ENCODE data around the gene MRPL36. TPM values are rescaled to one million over a fixed set of nuclear protein-coding genes. Genes with fewer than 3 reads are reported as not detected.

Gene MRPL36
- total and polyA plus RNA-seq, 2 of the 4 experiments (the other 2 are of a cell fraction), result 85.9 to 103 TPM

DNA sequence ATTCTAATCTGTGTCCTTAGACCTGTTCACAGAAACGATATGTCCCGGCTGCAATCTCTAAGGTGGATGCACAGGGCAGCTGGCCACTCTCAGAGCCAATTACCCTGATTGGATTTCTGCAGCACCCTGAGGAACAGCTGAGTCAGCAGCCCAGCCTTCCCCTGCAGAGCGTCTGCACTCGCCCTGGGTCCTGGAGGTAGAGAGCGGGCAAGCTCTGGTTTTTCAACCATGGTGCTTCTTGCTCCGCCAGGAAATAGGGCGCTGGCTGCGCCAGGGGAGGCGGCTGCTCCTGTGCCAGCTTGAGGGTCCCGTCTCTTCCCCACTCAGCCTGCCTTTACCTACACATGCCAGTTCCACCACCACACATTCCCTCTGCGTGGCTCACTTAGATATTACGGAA is 20.7 kb upstream of the MRPL36 start:
- no peak overlapping the region for H3K23ac ChIP-seq (ENCODE audit: low read depth, low read length)
- intact Hi-C loops (cut with micrococcal nuclease), result no loop called here
- TF ChIP-seq MAFK (IDR thresholded peaks at IDR 0.05; ENCODE audit: low read depth, low read length) (peak; percentile 69), BHLHE40 (IDR thresholded peaks at IDR 0.05; ENCODE audit: low read depth, low read length) (no peak), MAZ (IDR thresholded peaks at IDR 0.05; ENCODE audit: borderline replicate concordance, low read depth, low read length) (no peak)
- TF ChIP-seq, protein P1, sequence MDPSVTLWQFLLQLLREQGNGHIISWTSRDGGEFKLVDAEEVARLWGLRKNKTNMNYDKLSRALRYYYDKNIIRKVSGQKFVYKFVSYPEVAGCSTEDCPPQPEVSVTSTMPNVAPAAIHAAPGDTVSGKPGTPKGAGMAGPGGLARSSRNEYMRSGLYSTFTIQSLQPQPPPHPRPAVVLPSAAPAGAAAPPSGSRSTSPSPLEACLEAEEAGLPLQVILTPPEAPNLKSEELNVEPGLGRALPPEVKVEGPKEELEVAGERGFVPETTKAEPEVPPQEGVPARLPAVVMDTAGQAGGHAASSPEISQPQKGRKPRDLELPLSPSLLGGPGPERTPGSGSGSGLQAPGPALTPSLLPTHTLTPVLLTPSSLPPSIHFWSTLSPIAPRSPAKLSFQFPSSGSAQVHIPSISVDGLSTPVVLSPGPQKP (IDR thresholded peaks at IDR 0.05; ENCODE audit: borderline replicate concordance, low read depth, low read length), result no peak
- H4K5ac ChIP-seq (ENCODE audit: low read depth, low read length), result no peak overlapping the region
- H3K56ac ChIP-seq (ENCODE audit: extremely low read depth, insufficient read depth, low read length), result no peak overlapping the region
- H3K79me1 ChIP-seq (ENCODE audit: low read depth in 1 of 2, low read length in 2 of 2), result peaks cover 0 to 9% of the 10 kb centered on the region in 2 experiments; a peak in 2 of 4 replicates
- POLR2A ChIA-PET (ENCODE audit: unreplicated experiment), result no interaction called here
- no peak overlapping the region for H4K91ac ChIP-seq (ENCODE audit: insufficient read depth, low read depth, low read length)
- no peak overlapping the region for H3K9ac ChIP-seq (ENCODE audit: low read depth, low read length)
- no peak overlapping the region for H3K18ac ChIP-seq (ENCODE audit: low read depth, low read length)
- CTCF ChIA-PET, result interaction anchor here (0.6 kb wide), 1 partner anchor 20 kb away, joined by 3 read pairs; no protein-coding TSS in a partner anchor
- H4K20me1 ChIP-seq (ENCODE audit: insufficient read depth, low read length), result no peaks in the 10 kb centered on the region
- no peak overlapping the region for H2AFZ ChIP-seq (replicated peaks; ENCODE audit: low read length, poor library complexity)
- dilution Hi-C loops (cut with HindIII; ENCODE audit: low sequenced_read_pairs, unreplicated experiment), result no loop called here
- H3K4me3 ChIP-seq (ENCODE audit: insufficient read depth, low read depth, low read length), result no peak overlapping the region
- no peak overlapping the region for H2BK120ac ChIP-seq (ENCODE audit: low read depth, low read length)
- in situ Hi-C loops (cut with MboI; ENCODE audit: low sequenced_read_pairs), result no loop called here
- no peaks in the 10 kb centered on the region for H3K9me3 ChIP-seq (ENCODE audit: control insufficient read depth, insufficient read depth, low read length)
- ATAC-seq (ENCODE audit: low read depth) (no peak), DNase-seq (no peak)
- no peak overlapping the region for H3K14ac ChIP-seq (replicated peaks; ENCODE audit: low read depth, low read length)
- no peak overlapping the region for H4K8ac ChIP-seq (ENCODE audit: low read depth in 2 of 2, low read length in 2 of 2)
- H2AK9ac ChIP-seq (replicated peaks; ENCODE audit: low read depth, low read length, poor library complexity), result no peak overlapping the region
- H2BK5ac ChIP-seq (ENCODE audit: low read depth, low read length, poor library complexity, severe bottlenecking), result no peak overlapping the region
- no peak overlapping the region for H3K4me2 ChIP-seq (ENCODE audit: low read depth, low read length)
- no peaks in the 10 kb centered on the region for H3K27me3 ChIP-seq (ENCODE audit: control insufficient read depth, insufficient read depth, low read length)
- no peak overlapping the region for H3K27ac ChIP-seq (ENCODE audit: insufficient read depth, low read length)
- no peak overlapping the region for H2BK15ac ChIP-seq (ENCODE audit: low read depth, low read length)
- no peaks in the 10 kb centered on the region for H3K4me1 ChIP-seq (ENCODE audit: control insufficient read depth, insufficient read depth, low read length)
- no TSS peak for BruUV-seq (replicated peaks)
- H3K4ac ChIP-seq (ENCODE audit: low read depth, low read length), result no peak overlapping the region
- H3K36me3 ChIP-seq (ENCODE audit: control insufficient read depth, insufficient read depth, low read length), result peaks cover 46% of the 10 kb centered on the region
- WGBS, 2 experiments (ENCODE audit: extremely low coverage in 2 of 2, insufficient read length in 1 of 2), result 65% methylated on average over 2 of the region's 12 CpGs; no CpG with 5 or more reads in 1 of the 2 experiments
- no peak overlapping the region for H2AK5ac ChIP-seq (ENCODE audit: low read depth, low read length)
- H3K9me1 ChIP-seq (ENCODE audit: insufficient read depth, low read length), result peaks cover 2% of the 10 kb centered on the region; the same call in 1 of the 2 replicates
- no peak overlapping the region for H2BK20ac ChIP-seq (ENCODE audit: low read depth, low read length)

All from IMR-90 (cell line).